GM19328 (cell line): ENCODE data around the gene CNEP1R1.

Experiments
- ATAC-seq: cut with Tn5 transposase; IDR thresholded peaks from one replicate; pipeline ENCODE4 v1.9.1; 2021; ENCODE audit warnings: mild to moderate bottlenecking, moderate library complexity; ENCODE audit not compliant: unreplicated experiment

Gene CNEP1R1

GRCh38 chr16:50059669-50060068, 34.6 kb downstream of the CNEP1R1 start:
- no peak for ATAC-seq

GRCh38 chr16:50061326-50061725, 36.3 kb downstream of the CNEP1R1 start:
- no peak for ATAC-seq

- ATAC-seq: no peak
Observed at GRCh38 chr16:50065241-50065623, 40.2 kb downstream of the CNEP1R1 start.

- peak; percentile 81 for ATAC-seq
Observed at GRCh38 chr16:50065624-50066481, 40.8 kb downstream of the CNEP1R1 start, which contains the start of gene HEATR3. TSS of gene HEATR3 (plus strand) at chr16:50065970. CDS start at chr16:50066132, 162 bp downstream.

- ATAC-seq: no peak
Observed at GRCh38 chr16:50066482-50067289, 41.7 kb downstream of the CNEP1R1 start.

- no peak for ATAC-seq
Observed at GRCh38 chr16:50067290-50067853, 42.3 kb downstream of the CNEP1R1 start.

GRCh38 chr16:50068550-50068949, 43.5 kb downstream of the CNEP1R1 start:
- no peak for ATAC-seq

GRCh38 chr16:50069060-50069459, 44.0 kb downstream of the CNEP1R1 start:
- no peak for ATAC-seq

GRCh38 chr16:50071075-50071671, 46.1 kb downstream of the CNEP1R1 start:
- no peak for ATAC-seq

- no peak for ATAC-seq
Observed at GRCh38 chr16:50072730-50073129, 47.7 kb downstream of the CNEP1R1 start.

- ATAC-seq: no peak
Observed at GRCh38 chr16:50079397-50080140, 54.5 kb downstream of the CNEP1R1 start.

GRCh38 chr16:50081428-50082018, 56.5 kb downstream of the CNEP1R1 start:
- no peak for ATAC-seq

- no peak for ATAC-seq
Observed at GRCh38 chr16:50083996-50084395, 59.0 kb downstream of the CNEP1R1 start.

- ATAC-seq: no peak
Observed at GRCh38 chr16:50086176-50086575, 61.2 kb downstream of the CNEP1R1 start.
